Pancreas (tissue), 10 donors: ENCODE results near the gene DMWD. TPM values are rescaled to one million over a fixed set of nuclear protein-coding genes. Genes with fewer than 3 reads are reported as not detected.

Experiments used
- ATAC-seq, 4 donors: fragments of 200-7000 bp; cut with Tn5 transposase; one replicate each; pipeline versions ENCODE4 v1.8.0 to v1.9.1; 2020; ENCODE audit warnings: mild to moderate bottlenecking in 4 of 4, moderate library complexity in 4 of 4
- DNase-seq, 6 donors: peaks; one replicate each; pipeline ENCODE4 v3.0.0-alpha.2; 2020
- FAIRE-seq: peaks from 2 replicates; lab custom pipeline; 2012; peaks lifted over from hg19 to GRCh38; lab: Jason Lieb, UNC
- H3K27ac ChIP-seq, 4 donors: fragments of 200-600 bp; sonication (generic); 1 replicate in 3 of 4; 2 replicates in 1 of 4; pipeline versions ENCODE4 v1.5.0 to v1.8.0; 2020
- H3K27me3 ChIP-seq, 4 donors: fragments of 200-600 bp; one replicate each; pipeline ENCODE4 v1.8.0; 2021
- H3K36me3 ChIP-seq, 3 donors: fragments of 200-600 bp; sonication (generic) in 1 of 3; one replicate each; pipeline versions ENCODE4 v1.5.0 to v1.8.0; 2020 to 2021
- H3K4me1 ChIP-seq, 3 donors: fragments of 200-600 bp; one replicate each; pipeline ENCODE4 v1.8.0; 2021
- H3K4me3 ChIP-seq, 4 donors: fragments of 200-600 bp; sonication (generic) in 2 of 4; one replicate each; pipeline versions ENCODE4 v1.5.0 to v1.8.0; 2020 to 2021
- H3K9me3 ChIP-seq, 4 donors: fragments of 200-600 bp; one replicate each; pipeline ENCODE4 v1.8.0; 2021
- CTCF ChIP-seq, 4 donors: fragments of 200-600 bp; sonication (generic) in 3 of 4; IDR thresholded peaks; one replicate each; pipeline versions ENCODE4 v1.5.0 to v1.8.0; 2021; ENCODE audit warnings: antibody characterized with exemption in 4 of 4
- WGBS, 2 donors: extraction: QIAGEN DNeasy Blood & Tissue Kit; methylation state at CpG; one replicate each; pipeline ENCODE4 v1.1.7; 2013; 5-methylcytosine and 5-hydroxymethylcytosine counted together
- intact Hi-C, 3 donors: fragments of 100-400 bp; cut with DNase I; formaldehyde crosslinking; loops; one replicate each; pipeline versions ENCODE4 v1.11.1 to v1.14.2; 2022
- polyA plus RNA-seq, 2 donors: library from polyadenylated mRNA; stranded (reverse); fragments of 200-250 nt; gene quantifications; one replicate each; pipeline ENCODE4 v1.2.3, GENCODE V29; 2013
- total RNA-seq, 6 donors: library from RNA; stranded (reverse); fragmentation: NEBNext Ultra II Directional in 4 of 6; extraction: Animal tissue kit (Norgen Biotek cat#: 25700) in 4 of 6; gene quantifications; one replicate each; pipeline versions ENCODE4 v1.2.1 to v1.2.4, GENCODE V29; 2021 to 2023
- donor health status: healthy with polysubstance abuse.
- donor health status: DM: no; HTN: no; CAD: no; lungs with moderate emphysema.
- donor health status: DM: no; HTN: no; CAD: no.
- donor health status: control.
- donor health status: control.
- donor health status: Bipolar disorder and iron deficiency.
- donor health status: DM: yes; HTN: yes; CAD: no.
- donor health status: DM: no; HTN: no; CAD: no.
- donor health status: DM: no; HTN: no; CAD: no.
- donor health status: DM: yes; HTN: yes; CAD: no.

DMWD gene
- total and polyA plus RNA-seq, 8 donors, result 14.2 to 39.8 (median 18.6) TPM

- peaks cover 0 to 25% (median 16%) of the 10 kb centered on the region in 3 donors for H3K36me3 ChIP-seq
- 93% methylated on average over 34 of the region's 34 CpGs for WGBS, 2 donors
- DNase-seq (peak in 4 of 6 donors; percentile 14 to 78 (median 46)), ATAC-seq (no peak), FAIRE-seq (no peak)
- H3K4me3 ChIP-seq, result no peak overlapping the region
- TF ChIP-seq CTCF (IDR thresholded peaks at IDR 0.05), result no peak
- intact Hi-C loops, result no loop called here
- no peaks in the 10 kb centered on the region for H3K9me3 ChIP-seq
- H3K4me1 ChIP-seq, result peaks cover 10 to 27% (median 13%) of the 10 kb centered on the region in 3 donors
- H3K27me3 ChIP-seq, result no peaks in the 10 kb centered on the region
- no peak overlapping the region for H3K27ac ChIP-seq
Measured at GRCh38 chr19:45777395-45777961, 15.2 kb downstream of the DMWD start.

- TF ChIP-seq CTCF (IDR thresholded peaks at IDR 0.05), result no peak
- peak in 5 of 6 donors; percentile 35 to 76 (median 61) for DNase-seq
- Histone ChIP-seq H3K27ac (peak overlapping the region in 1 of 4 donors; percentile 8), H3K4me3 (no peak overlapping the region), H3K4me1 (peaks cover 15 to 26% (median 19%) of the 10 kb centered on the region in 3 donors), H3K9me3 (no peaks in the 10 kb centered on the region), H3K36me3 (peaks cover 0 to 25% (median 16%) of the 10 kb centered on the region in 3 donors), H3K27me3 (no peaks in the 10 kb centered on the region)
- intact Hi-C loops, result no loop called here
- 85 to 86% methylated on average over 9 of the region's 9 CpGs for WGBS, 2 donors
- no peak for ATAC-seq
- no peak for FAIRE-seq
Measured at GRCh38 chr19:45774765-45775164, 17.9 kb downstream of the DMWD start.

GRCh38 chr19:45773384-45773783 is 19.3 kb downstream of the DMWD start:
- Histone ChIP-seq H3K36me3 (peaks cover 0 to 23% (median 16%) of the 10 kb centered on the region in 3 donors), H3K4me1 (peaks cover 15 to 21% (median 19%) of the 10 kb centered on the region in 3 donors), H3K27me3 (no peaks in the 10 kb centered on the region), H3K4me3 (no peak overlapping the region), H3K27ac (peak overlapping the region; percentile 91 to 97 (median 94)), H3K9me3 (no peaks in the 10 kb centered on the region)
- ATAC-seq (peak in 1 of 4 donors; percentile 2), DNase-seq (peak in 4 of 6 donors; percentile 72 to 87 (median 82)), FAIRE-seq (no peak)
- TF ChIP-seq CTCF (IDR thresholded peaks at IDR 0.05), result no peak
- intact Hi-C loops, result no loop called here
- WGBS, 2 donors, result 0 to 8% methylated on average over 2 of the region's 2 CpGs

- Histone ChIP-seq H3K4me3 (peak overlapping the region in 1 of 4 donors; percentile 96), H3K27me3 (no peaks in the 10 kb centered on the region), H3K27ac (peak overlapping the region; percentile 91 to 97 (median 94)), H3K4me1 (peaks cover 15 to 21% (median 19%) of the 10 kb centered on the region in 3 donors), H3K9me3 (no peaks in the 10 kb centered on the region), H3K36me3 (peaks cover 0 to 18% (median 12%) of the 10 kb centered on the region in 3 donors)
- no peak for FAIRE-seq
- TF ChIP-seq CTCF (IDR thresholded peaks at IDR 0.05), result no peak
- 58 to 61% methylated on average over 3 of the region's 3 CpGs for WGBS, 2 donors
- DNase-seq, result peak in 4 of 6 donors; percentile 47 to 62 (median 54)
- no peak for ATAC-seq
- intact Hi-C loops, result no loop called here
Measured at GRCh38 chr19:45772912-45773311, 19.7 kb downstream of the DMWD start.
